ENCODE results near the gene RGS10. TPM values are rescaled to one million over a fixed set of nuclear protein-coding genes. Genes with fewer than 3 reads are reported as not detected.
A peak's percentile ranks its signal among the peaks of the same experiment; 100 is the strongest.

RGS10 gene
- total RNA-seq, 1 experiment from 2014 or later = 10.8 TPM

DNA sequence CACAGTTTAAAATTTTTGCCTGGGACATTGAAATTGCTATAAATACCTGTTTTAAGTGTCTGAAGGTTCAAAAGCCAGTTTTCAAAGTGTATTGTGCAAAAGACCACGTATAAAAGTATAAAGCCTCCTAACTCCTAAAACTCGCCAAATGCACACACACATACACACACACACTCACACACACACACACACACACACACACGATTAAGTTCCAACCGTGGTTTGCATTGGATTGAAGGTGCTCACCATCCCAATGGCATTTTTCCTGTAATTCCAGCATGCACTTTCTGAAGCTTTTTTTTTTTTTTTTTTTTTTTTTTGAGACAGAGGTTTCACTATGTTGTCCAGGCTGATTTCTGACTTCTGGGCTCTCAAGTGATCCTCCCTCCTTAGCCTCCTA is 2.8 kb upstream of the RGS10 start:
- no peak for DNase-seq
- Mint-ChIP-seq H3K27ac (ENCODE audit: unreplicated experiment) (no peak overlapping the region), H3K4me3 (ENCODE audit: low read depth, unreplicated experiment) (no peak overlapping the region), H3K27me3 (ENCODE audit: unreplicated experiment) (peaks cover 23% of the 10 kb centered on the region), H3K36me3 (ENCODE audit: insufficient read depth, unreplicated experiment) (peaks cover 12% of the 10 kb centered on the region), H3K4me1 (ENCODE audit: low read depth, unreplicated experiment) (peaks cover 9% of the 10 kb centered on the region), H3K9me3 (ENCODE audit: low read depth, unreplicated experiment) (no peaks in the 10 kb centered on the region)
- intact Hi-C loops (cut with micrococcal nuclease; ENCODE audit: unreplicated experiment) = no loop called here
- no TSS peak for BruUV-seq (replicated peaks)
- CTCF ChIA-PET = interaction anchor here (0.5 kb wide), 1 partner anchor 337 kb away, joined by 3 read pairs; no protein-coding TSS in a partner anchor
- TF ChIP-seq, protein P1, sequence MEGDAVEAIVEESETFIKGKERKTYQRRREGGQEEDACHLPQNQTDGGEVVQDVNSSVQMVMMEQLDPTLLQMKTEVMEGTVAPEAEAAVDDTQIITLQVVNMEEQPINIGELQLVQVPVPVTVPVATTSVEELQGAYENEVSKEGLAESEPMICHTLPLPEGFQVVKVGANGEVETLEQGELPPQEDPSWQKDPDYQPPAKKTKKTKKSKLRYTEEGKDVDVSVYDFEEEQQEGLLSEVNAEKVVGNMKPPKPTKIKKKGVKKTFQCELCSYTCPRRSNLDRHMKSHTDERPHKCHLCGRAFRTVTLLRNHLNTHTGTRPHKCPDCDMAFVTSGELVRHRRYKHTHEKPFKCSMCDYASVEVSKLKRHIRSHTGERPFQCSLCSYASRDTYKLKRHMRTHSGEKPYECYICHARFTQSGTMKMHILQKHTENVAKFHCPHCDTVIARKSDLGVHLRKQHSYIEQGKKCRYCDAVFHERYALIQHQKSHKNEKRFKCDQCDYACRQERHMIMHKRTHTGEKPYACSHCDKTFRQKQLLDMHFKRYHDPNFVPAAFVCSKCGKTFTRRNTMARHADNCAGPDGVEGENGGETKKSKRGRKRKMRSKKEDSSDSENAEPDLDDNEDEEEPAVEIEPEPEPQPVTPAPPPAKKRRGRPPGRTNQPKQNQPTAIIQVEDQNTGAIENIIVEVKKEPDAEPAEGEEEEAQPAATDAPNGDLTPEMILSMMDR (IDR thresholded peaks at IDR 0.05; ENCODE audit: unreplicated experiment) = no peak

DNA sequence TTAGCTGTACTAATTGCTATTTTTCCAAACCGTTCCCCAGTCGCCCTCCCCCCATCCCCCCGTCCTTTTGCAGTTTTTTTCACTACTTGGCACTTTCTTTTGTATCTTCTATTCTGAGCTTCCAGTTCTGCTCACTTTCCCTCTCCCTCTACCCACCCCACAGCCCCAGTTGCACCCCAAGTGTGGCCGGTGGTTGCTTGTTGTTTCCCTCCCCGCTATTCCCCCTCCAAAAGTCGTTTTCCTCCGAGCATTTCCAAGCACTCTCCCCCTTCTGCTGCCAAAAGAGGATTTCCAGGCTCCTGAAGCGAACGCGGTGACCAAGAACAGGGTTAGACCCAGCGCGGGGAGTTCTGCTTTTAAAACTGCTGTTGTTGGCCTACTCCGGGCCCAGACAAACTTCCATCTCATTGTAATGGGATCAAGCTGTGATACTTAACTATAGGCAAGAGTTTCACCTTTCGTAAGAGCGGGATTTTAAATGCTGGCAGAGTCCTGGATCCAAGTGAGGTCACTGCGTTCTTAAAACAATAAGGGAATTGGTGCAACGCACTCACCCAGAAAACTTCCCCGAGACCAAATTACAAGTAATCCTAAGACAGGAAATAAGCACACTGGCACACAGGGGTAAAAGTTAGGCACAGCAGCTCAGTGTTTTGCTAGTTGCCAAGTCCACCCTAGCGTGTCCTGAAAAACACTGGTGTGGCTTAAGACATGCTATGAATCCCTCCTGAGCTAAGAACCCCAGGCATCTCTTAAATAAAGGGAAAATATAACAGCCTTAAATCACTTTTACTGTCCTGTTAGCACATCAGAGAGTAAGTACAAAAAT is 1.5 kb upstream of the RGS10 start:
- Mint-ChIP-seq H3K27me3 (ENCODE audit: unreplicated experiment) (peaks cover 18% of the 10 kb centered on the region), H3K27ac (ENCODE audit: unreplicated experiment) (peak overlapping the region; percentile 83), H3K4me1 (ENCODE audit: low read depth, unreplicated experiment) (peaks cover 18% of the 10 kb centered on the region), H3K4me3 (ENCODE audit: low read depth, unreplicated experiment) (peak overlapping the region; percentile 81), H3K9me3 (ENCODE audit: low read depth, unreplicated experiment) (no peaks in the 10 kb centered on the region), H3K36me3 (ENCODE audit: insufficient read depth, unreplicated experiment) (peaks cover 12% of the 10 kb centered on the region)
- DNase-seq = no peak
- TF ChIP-seq, protein P1 (IDR thresholded peaks at IDR 0.05; ENCODE audit: unreplicated experiment) = no peak
- CTCF ChIA-PET = interaction anchor here (0.7 kb wide), 1 partner anchor 174 kb away, joined by 3 read pairs; no protein-coding TSS in a partner anchor
- intact Hi-C loops (cut with micrococcal nuclease; ENCODE audit: unreplicated experiment) = no loop called here
- no TSS peak for BruUV-seq (replicated peaks)

DNA sequence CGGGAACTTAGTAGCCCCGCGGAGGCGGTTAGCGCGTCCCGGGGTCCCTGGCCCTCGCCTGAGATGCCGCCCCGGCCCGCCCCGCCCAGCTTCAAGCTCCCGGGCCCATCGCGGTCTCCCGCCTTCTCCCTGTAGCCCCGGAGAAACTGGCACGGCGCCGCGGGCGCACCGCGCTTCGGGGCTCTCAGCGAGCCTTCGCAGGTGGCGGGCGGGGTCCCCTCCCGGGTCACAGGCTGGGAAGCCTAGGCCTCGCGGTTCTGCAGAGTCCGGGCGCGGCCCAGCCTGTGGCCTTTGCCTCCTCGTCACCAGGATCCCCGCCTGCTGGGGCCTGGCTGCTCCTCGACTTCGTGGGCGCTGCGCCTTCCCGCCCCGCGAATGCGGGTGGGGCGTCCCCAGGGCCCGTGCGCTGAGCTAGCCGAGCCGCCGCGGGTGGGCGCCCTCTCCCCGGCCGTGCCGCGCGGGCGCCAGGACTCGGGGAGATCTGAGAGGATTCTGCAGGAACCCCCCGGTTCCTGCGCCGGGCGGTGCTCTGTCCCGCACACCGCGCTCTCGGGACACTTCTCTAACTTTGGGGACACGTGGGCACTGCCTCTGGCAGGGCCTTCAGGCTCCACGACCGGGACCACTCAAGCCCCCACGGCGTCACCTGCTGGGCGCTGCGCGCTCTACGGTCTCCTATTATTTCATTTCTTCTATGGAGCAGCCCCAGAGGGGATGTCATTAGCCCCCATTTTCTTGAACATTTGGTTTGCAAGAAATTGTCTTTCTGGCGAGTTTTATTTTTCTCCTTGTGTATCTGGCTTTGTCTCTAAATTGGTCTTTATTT is 682 bp upstream of the RGS10 start:
- peaks cover 12% of the 10 kb centered on the region for H3K36me3 Mint-ChIP-seq (ENCODE audit: insufficient read depth, unreplicated experiment)
- CTCF ChIA-PET = interaction anchor here (0.7 to 1.5 kb wide), 4 partner anchors 14 to 344 kb away, joined by 3 to 5 read pairs (median 4); no protein-coding TSS in a partner anchor
- peak; percentile 56 for DNase-seq

More for the DNA sequence above, 682 bp upstream of the RGS10 start:
- Mint-ChIP-seq H3K27ac (ENCODE audit: unreplicated experiment) (peak overlapping the region; percentile 83), H3K9me3 (ENCODE audit: low read depth, unreplicated experiment) (no peaks in the 10 kb centered on the region), H3K4me3 (ENCODE audit: low read depth, unreplicated experiment) (peak overlapping the region; percentile 81), H3K27me3 (ENCODE audit: unreplicated experiment) (peaks cover 9% of the 10 kb centered on the region), H3K4me1 (ENCODE audit: low read depth, unreplicated experiment) (peaks cover 26% of the 10 kb centered on the region)
- intact Hi-C loops (cut with micrococcal nuclease; ENCODE audit: unreplicated experiment) = no loop called here
- TF ChIP-seq, protein P1 (IDR thresholded peaks at IDR 0.05; ENCODE audit: unreplicated experiment) = peak; percentile 13
- BruUV-seq (replicated peaks) = no TSS peak
